G401 (cell line): Measurements from ENCODE around the gene ARHGAP26. TPM values are rescaled to one million over a fixed set of nuclear protein-coding genes. Genes with fewer than 3 reads are reported as not detected.

ENCODE experiments used
- DNase-seq: peaks from one replicate; pipeline ENCODE4 v3.0.0-alpha.2; 2015; ENCODE audit warnings: low spot score
- in situ Hi-C: cut with HindIII; loops from 2 replicates; pipeline ENCODE4 v1.10.0; 2016; ENCODE audit warnings: low sequenced_read_pairs, mixed read lengths
- total RNA-seq: library from RNA; depleted of rRNA; stranded (reverse); fragments of >200 nt; shearing (Covaris generic); gene quantifications from 2 replicates; pipeline ENCODE4 v1.2.3, GENCODE V29; 2014

The ARHGAP26 gene
- total RNA-seq, 1 experiment from 2014 or later, result not detected

GRCh38 chr5:143121135-143121475 lies 350.9 kb downstream of the ARHGAP26 start:
- no peak for DNase-seq
- in situ Hi-C loops, result no loop called here

GRCh38 chr5:143124593-143124992 lies 354.4 kb downstream of the ARHGAP26 start:
- DNase-seq, result no peak
- in situ Hi-C loops, result no loop called here

GRCh38 chr5:143126174-143127019 lies 356.2 kb downstream of the ARHGAP26 start:
- no peak for DNase-seq
- in situ Hi-C loops, result no loop called here

- peak; percentile 59 for DNase-seq
- in situ Hi-C loops, result no loop called here
These were observed 358.4 kb downstream of the ARHGAP26 start for GRCh38 chr5:143128412-143129071.

GRCh38 chr5:143129203-143129602 lies 359.0 kb downstream of the ARHGAP26 start:
- DNase-seq, result no peak
- in situ Hi-C loops, result no loop called here

- DNase-seq, result no peak
- in situ Hi-C loops, result no loop called here
These were observed 359.9 kb downstream of the ARHGAP26 start for GRCh38 chr5:143129910-143130612.

- in situ Hi-C loops, result no loop called here
- no peak for DNase-seq
These were observed 360.6 kb downstream of the ARHGAP26 start for GRCh38 chr5:143130613-143131305.

- no peak for DNase-seq
These were observed 361.8 kb downstream of the ARHGAP26 start for GRCh38 chr5:143131972-143132371.

GRCh38 chr5:143132739-143133138 lies 362.6 kb downstream of the ARHGAP26 start:
- DNase-seq, result no peak
- in situ Hi-C loops, result no loop called here

More at GRCh38 chr5:143131972-143132371, 361.8 kb downstream of the ARHGAP26 start:
- in situ Hi-C loops, result no loop called here

- DNase-seq, result no peak
- in situ Hi-C loops, result no loop called here
These were observed 363.5 kb downstream of the ARHGAP26 start for GRCh38 chr5:143133721-143134120.

- in situ Hi-C loops, result no loop called here
These were observed 364.1 kb downstream of the ARHGAP26 start for GRCh38 chr5:143134269-143134668.

GRCh38 chr5:143134900-143135299 lies 364.7 kb downstream of the ARHGAP26 start:
- DNase-seq, result no peak
- in situ Hi-C loops, result no loop called here

More at GRCh38 chr5:143134269-143134668, 364.1 kb downstream of the ARHGAP26 start:
- no peak for DNase-seq

- no peak for DNase-seq
- in situ Hi-C loops, result no loop called here
These were observed 365.8 kb downstream of the ARHGAP26 start for GRCh38 chr5:143135832-143136551.

GRCh38 chr5:143138839-143139238 lies 368.7 kb downstream of the ARHGAP26 start:
- DNase-seq, result no peak
- in situ Hi-C loops, result no loop called here

- in situ Hi-C loops, result no loop called here
- DNase-seq, result peak; percentile 40
These were observed 369.4 kb downstream of the ARHGAP26 start for GRCh38 chr5:143139585-143139984.

GRCh38 chr5:143140492-143141203 lies 370.5 kb downstream of the ARHGAP26 start:
- no peak for DNase-seq

GRCh38 chr5:143141652-143142051 lies 371.5 kb downstream of the ARHGAP26 start:
- DNase-seq, result no peak
- in situ Hi-C loops, result no loop called here

More at GRCh38 chr5:143140492-143141203, 370.5 kb downstream of the ARHGAP26 start:
- in situ Hi-C loops, result no loop called here
